ENCODE data around the gene CIB4. TPM values are rescaled to one million over a fixed set of nuclear protein-coding genes. Genes with fewer than 3 reads are reported as not detected.

The CIB4 gene
- total and polyA plus RNA-seq, 4 donors, result 1.3 TPM; not detected in 3

DNA sequence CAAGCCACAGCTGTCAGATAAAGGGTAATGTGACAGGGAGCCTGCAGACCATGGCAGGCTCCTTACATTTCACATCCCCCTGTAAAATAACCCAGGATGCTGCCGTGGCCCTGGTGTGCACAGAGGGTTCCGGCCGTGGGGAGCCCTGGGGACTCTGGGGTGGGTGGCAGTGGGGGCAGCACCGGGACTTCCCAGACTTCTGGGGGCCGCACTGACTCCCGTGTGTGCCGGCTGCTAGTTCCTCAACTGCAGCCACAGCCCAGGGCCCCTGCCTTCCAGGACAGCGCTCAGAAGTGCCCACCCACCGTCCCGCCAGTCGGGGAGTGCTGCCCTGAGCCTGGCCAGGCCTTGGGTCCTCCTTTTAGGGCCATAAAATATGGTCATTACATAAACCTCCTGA lies 56.5 kb downstream of the CIB4 start:
- Histone ChIP-seq H3K4me1 (ENCODE audit: control insufficient read depth in 5 of 5, insufficient read depth in 5 of 5, low read length in 5 of 5) (no peaks in the 10 kb centered on the region), H3K27me3 (ENCODE audit: control insufficient read depth in 3 of 3, insufficient read depth in 3 of 3, low read length in 2 of 3) (peaks cover 0 to 9% (median 0%) of the 10 kb centered on the region in 3 donors), H3K9ac (ENCODE audit: insufficient read depth in 1 of 2, low read length in 2 of 2) (no peak overlapping the region), H3K36me3 (ENCODE audit: control insufficient read depth in 4 of 4, insufficient read depth in 4 of 4, low read length in 4 of 4) (no peaks in the 10 kb centered on the region), H3K4me3 (no peak overlapping the region), H3K9me3 (ENCODE audit: control insufficient read depth in 4 of 4, insufficient read depth in 3 of 4, low read length in 3 of 4) (no peaks in the 10 kb centered on the region), H3K27ac (ENCODE audit: low read depth in 1 of 2, low read length in 1 of 2) (no peak overlapping the region)
- TF ChIP-seq CTCF (IDR thresholded peaks at IDR 0.05; ENCODE audit: control extremely low read depth, extremely low read depth), result no peak
- no peak for ATAC-seq (ENCODE audit: insufficient read depth, low FRiP score)
- peak in 1 of 3 donors; percentile 11 for DNase-seq
- WGBS, 2 donors, result 68 to 73% methylated on average over 11 of the region's 11 CpGs

DNA sequence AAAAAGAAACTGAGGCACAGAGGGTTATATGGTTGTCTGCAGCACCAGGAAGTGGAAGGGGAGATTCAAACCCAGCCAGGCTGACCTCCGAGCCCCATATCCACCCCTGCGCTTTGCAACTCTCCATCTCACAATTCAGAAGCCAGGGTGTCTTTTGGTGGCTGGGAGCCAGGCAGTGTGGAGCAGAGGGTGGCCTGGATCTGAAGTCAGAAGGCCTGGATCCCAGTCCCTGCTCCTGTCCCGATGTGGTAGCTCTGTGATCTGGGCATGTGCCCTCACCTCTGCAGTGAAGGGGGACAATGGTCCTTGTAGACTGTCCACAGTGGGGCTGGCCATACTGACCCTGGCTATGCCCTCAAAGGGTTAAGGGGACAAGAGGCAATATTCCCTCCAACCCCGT lies 57.0 kb downstream of the CIB4 start:
- no peaks in the 10 kb centered on the region for H3K36me3 ChIP-seq (ENCODE audit: control insufficient read depth in 4 of 4, insufficient read depth in 4 of 4, low read length in 4 of 4)
- H3K9ac ChIP-seq (ENCODE audit: insufficient read depth in 1 of 2, low read length in 2 of 2), result no peak overlapping the region
- TF ChIP-seq CTCF (IDR thresholded peaks at IDR 0.05; ENCODE audit: control extremely low read depth, extremely low read depth), result no peak
- peak in 1 of 3 donors; percentile 9 for DNase-seq
- 68 to 72% methylated on average over 4 of the region's 4 CpGs for WGBS, 2 donors
- no peak for ATAC-seq (ENCODE audit: insufficient read depth, low FRiP score)
- H3K27me3 ChIP-seq (ENCODE audit: control insufficient read depth in 3 of 3, insufficient read depth in 3 of 3, low read length in 2 of 3), result peaks cover 0 to 9% (median 0%) of the 10 kb centered on the region in 3 donors
- H3K27ac ChIP-seq (ENCODE audit: low read depth in 1 of 2, low read length in 1 of 2), result no peak overlapping the region
- no peaks in the 10 kb centered on the region for H3K4me1 ChIP-seq (ENCODE audit: control insufficient read depth in 5 of 5, insufficient read depth in 5 of 5, low read length in 5 of 5)
- H3K9me3 ChIP-seq (ENCODE audit: control insufficient read depth in 4 of 4, insufficient read depth in 3 of 4, low read length in 3 of 4), result no peaks in the 10 kb centered on the region
- H3K4me3 ChIP-seq, result no peak overlapping the region

GRCh38 chr2:26583381-26583911 lies 57.7 kb downstream of the CIB4 start:
- H3K9ac ChIP-seq (ENCODE audit: insufficient read depth in 1 of 2, low read length in 2 of 2), result no peak overlapping the region
- H3K4me3 ChIP-seq, result no peak overlapping the region
- ATAC-seq (ENCODE audit: insufficient read depth, low FRiP score) (no peak), DNase-seq (no peak)
- WGBS, 2 donors, result 75 to 87% methylated on average over 8 of the region's 8 CpGs
- no peak overlapping the region for H3K27ac ChIP-seq (ENCODE audit: low read depth in 1 of 2, low read length in 1 of 2)
- no peak for TF ChIP-seq CTCF (IDR thresholded peaks at IDR 0.05; ENCODE audit: control extremely low read depth, extremely low read depth)
- H3K9me3 ChIP-seq (ENCODE audit: control insufficient read depth in 4 of 4, insufficient read depth in 3 of 4, low read length in 3 of 4), result no peaks in the 10 kb centered on the region
- peaks cover 0 to 5% (median 0%) of the 10 kb centered on the region in 3 donors for H3K27me3 ChIP-seq (ENCODE audit: control insufficient read depth in 3 of 3, insufficient read depth in 3 of 3, low read length in 2 of 3)
- no peaks in the 10 kb centered on the region for H3K4me1 ChIP-seq (ENCODE audit: control insufficient read depth in 5 of 5, insufficient read depth in 5 of 5, low read length in 5 of 5)
- no peaks in the 10 kb centered on the region for H3K36me3 ChIP-seq (ENCODE audit: control insufficient read depth in 4 of 4, insufficient read depth in 4 of 4, low read length in 4 of 4)

- Histone ChIP-seq H3K9ac (ENCODE audit: insufficient read depth in 1 of 2, low read length in 2 of 2) (no peak overlapping the region), H3K4me3 (no peak overlapping the region), H3K27ac (ENCODE audit: low read depth in 1 of 2, low read length in 1 of 2) (no peak overlapping the region), H3K4me1 (ENCODE audit: control insufficient read depth in 5 of 5, insufficient read depth in 5 of 5, low read length in 5 of 5) (no peaks in the 10 kb centered on the region), H3K27me3 (ENCODE audit: control insufficient read depth in 3 of 3, insufficient read depth in 3 of 3, low read length in 2 of 3) (peaks cover 0 to 5% (median 0%) of the 10 kb centered on the region in 3 donors), H3K36me3 (ENCODE audit: control insufficient read depth in 4 of 4, insufficient read depth in 4 of 4, low read length in 4 of 4) (no peaks in the 10 kb centered on the region), H3K9me3 (ENCODE audit: control insufficient read depth in 4 of 4, insufficient read depth in 3 of 4, low read length in 3 of 4) (no peaks in the 10 kb centered on the region)
- DNase-seq (no peak), ATAC-seq (ENCODE audit: insufficient read depth, low FRiP score) (no peak)
- no peak for TF ChIP-seq CTCF (IDR thresholded peaks at IDR 0.05; ENCODE audit: control extremely low read depth, extremely low read depth)
- WGBS, 2 donors, result 85% methylated on average over 5 of the region's 5 CpGs
Measured at GRCh38 chr2:26582890-26583289, 58.3 kb downstream of the CIB4 start.
